ENCODE results near the gene ZNRF1. TPM values are rescaled to one million over a fixed set of nuclear protein-coding genes. Genes with fewer than 3 reads are reported as not detected.
A peak's percentile ranks its signal among the peaks of the same experiment; 100 is the strongest.

Gene ZNRF1
- total RNA-seq, 1 donor from 2014 or later: 53.7 TPM

- Histone ChIP-seq H3K4me1 (peaks cover 0 to 6% of the 10 kb centered on the region in 2 donors), H3K27ac (peak within 1 kb of the TSS; percentile 93 to 99)
Observed at GRCh38 chr16:75148311-75149195, 149.7 kb downstream of the ZNRF1 start, which contains the start of gene ZFP1. TSS of gene ZFP1 (plus strand) at chr16:75148524. CDS start at chr16:75152952, 4,428 bp downstream.

GRCh38 chr16:75151798-75152197 lies 153.0 kb downstream of the ZNRF1 start:
- no peaks in the 10 kb centered on the region for H3K27me3 ChIP-seq
- no peak overlapping the region for H3K27ac ChIP-seq
- H3K4me1 ChIP-seq: peaks cover 0 to 6% of the 10 kb centered on the region in 2 donors
- no peak overlapping the region for H3K4me3 ChIP-seq
- TF ChIP-seq CTCF (IDR thresholded peaks at IDR 0.05): no peak
- peaks cover 15 to 28% of the 10 kb centered on the region in 2 donors for H3K36me3 ChIP-seq
- peaks cover 8 to 17% of the 10 kb centered on the region in 2 donors for H3K9me3 ChIP-seq
- no peak for DNase-seq (ENCODE audit: low spot score in 2 of 2)
- intact Hi-C loops (cut with DNase I): no loop called here

More at GRCh38 chr16:75148311-75149195, 149.7 kb downstream of the ZNRF1 start, which contains the start of gene ZFP1:
- Histone ChIP-seq H3K9me3 (peaks cover 8 to 20% of the 10 kb centered on the region in 2 donors), H3K4me3 (peak within 1 kb of the TSS; percentile 99 to 100), H3K27me3 (no peaks in the 10 kb centered on the region), H3K36me3 (peaks cover 2 to 12% of the 10 kb centered on the region in 2 donors)
- intact Hi-C loops (cut with DNase I): loop anchor here (1.0 to 10.0 kb wide), 6 partner anchors 32 to 474 kb away; partner anchors contain the start of genes ADAT1, LDHD, MLKL and WDR59
- peak; percentile 83 to 98 for DNase-seq (ENCODE audit: low spot score in 2 of 2)
- no peak for TF ChIP-seq CTCF (IDR thresholded peaks at IDR 0.05)

DNA sequence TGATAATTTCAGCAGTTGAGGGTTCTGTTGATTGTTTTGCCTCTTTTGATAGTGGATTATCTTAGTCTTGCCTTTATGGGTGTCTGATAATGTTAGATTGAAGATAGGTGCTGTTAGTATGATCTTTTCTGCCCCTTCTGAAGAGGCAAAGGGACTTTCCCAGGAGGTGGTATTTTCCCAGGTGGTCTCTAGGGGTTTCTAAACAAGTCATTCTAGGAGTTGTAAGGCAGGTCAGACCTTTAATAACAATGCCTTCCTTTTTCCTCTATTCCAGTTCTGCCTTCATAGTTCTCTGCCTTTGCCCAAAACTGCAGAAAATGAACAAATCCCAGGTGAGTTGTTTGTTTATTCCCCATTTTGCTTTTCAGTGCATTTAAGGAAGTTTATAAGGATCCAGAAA lies 153.8 kb downstream of the ZNRF1 start:
- H3K4me1 ChIP-seq: peaks cover 0 to 6% of the 10 kb centered on the region in 2 donors
- intact Hi-C loops (cut with DNase I): no loop called here
- H3K36me3 ChIP-seq: peaks cover 15 to 28% of the 10 kb centered on the region in 2 donors
- no peak for DNase-seq (ENCODE audit: low spot score in 2 of 2)
- H3K9me3 ChIP-seq: peaks cover 8 to 17% of the 10 kb centered on the region in 2 donors
- H3K4me3 ChIP-seq: no peak overlapping the region
- H3K27ac ChIP-seq: no peak overlapping the region
- H3K27me3 ChIP-seq: no peaks in the 10 kb centered on the region
- no peak for TF ChIP-seq CTCF (IDR thresholded peaks at IDR 0.05)

DNA sequence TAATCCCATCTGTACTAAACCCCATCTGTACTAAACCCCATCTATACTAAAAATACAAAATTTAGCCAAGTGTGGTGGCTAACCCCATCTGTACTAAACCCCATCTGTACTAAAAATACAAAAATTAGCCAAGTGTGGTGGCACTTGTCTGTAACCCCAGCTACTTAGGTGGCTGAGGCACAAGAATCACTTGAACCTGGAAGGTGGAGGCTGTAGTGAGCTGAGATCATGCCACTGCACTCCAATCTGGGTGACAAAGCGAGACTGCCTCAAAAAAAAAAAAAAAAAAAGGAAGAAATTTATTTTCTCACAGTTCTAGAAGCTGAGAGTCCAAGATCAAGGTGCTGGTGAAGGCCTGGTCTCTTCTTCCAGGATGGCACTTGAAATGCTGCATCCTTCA lies 161.6 kb downstream of the ZNRF1 start:
- intact Hi-C loops (cut with DNase I): no loop called here
- no peak for TF ChIP-seq CTCF (IDR thresholded peaks at IDR 0.05)
- no peaks in the 10 kb centered on the region for H3K4me1 ChIP-seq
- H3K36me3 ChIP-seq: peaks cover 14 to 36% of the 10 kb centered on the region in 2 donors
- peaks cover 0 to 2% of the 10 kb centered on the region in 2 donors for H3K9me3 ChIP-seq
- no peak overlapping the region for H3K4me3 ChIP-seq
- no peak for DNase-seq (ENCODE audit: low spot score in 2 of 2)
- no peak overlapping the region for H3K27ac ChIP-seq
- no peaks in the 10 kb centered on the region for H3K27me3 ChIP-seq

Other genes with a start within 250 kb of the ZNRF1 start
- not detected for gene FA2H, start 224.2 kb upstream of the ZNRF1 start, total RNA-seq
- gene WDR59, start 13.9 kb upstream of the ZNRF1 start, total RNA-seq: 22.0 TPM
- gene LDHD, start 117.8 kb downstream of the ZNRF1 start, total RNA-seq: 7.5 TPM
- gene ZFP1, start 149.5 kb downstream of the ZNRF1 start, total RNA-seq: 6.8 TPM
- not detected for gene CTRB2, start 208.1 kb downstream of the ZNRF1 start, total RNA-seq
- gene CTRB1, start 220.0 kb downstream of the ZNRF1 start, total RNA-seq: not detected